Endothelial cell of umbilical vein (primary cell): ENCODE results near the gene MRGPRD.

Experiments
- CTCF ChIP-seq, 2 donors: IDR thresholded peaks; 1 replicate in 1 of 2; 2 replicates in 1 of 2; pipeline ENCODE4 v1.5.1; 2011; ENCODE audit warnings: low read length in 2 of 2, mild to moderate bottlenecking in 2 of 2, moderate library complexity in 2 of 2, control low read depth in 1 of 2, inconsistent platforms in 1 of 2, low read depth in 1 of 2; ENCODE audit not compliant: insufficient read depth in 1 of 2; ENCODE audit errors: extremely low read depth in 1 of 2
- EZH2 ChIP-seq: IDR thresholded peaks from 2 replicates; pipeline ENCODE4 v1.6.1; 2012; ENCODE audit warnings: borderline replicate concordance, low read depth, mild to moderate bottlenecking, moderate library complexity, low read length, inconsistent platforms; ENCODE audit not compliant: severe bottlenecking
- FOS ChIP-seq: IDR thresholded peaks from 2 replicates; pipeline ENCODE4 v1.6.1; 2011; ENCODE audit warnings: mild to moderate bottlenecking, low read length, moderate library complexity, borderline replicate concordance; ENCODE audit not compliant: insufficient read depth
- GATA2 ChIP-seq: IDR thresholded peaks from 2 replicates; pipeline ENCODE4 v1.7.0; 2011; ENCODE audit warnings: low read depth, mild to moderate bottlenecking, moderate library complexity, mixed read lengths, low read length; ENCODE audit not compliant: insufficient read length, insufficient read depth
- JUN ChIP-seq: IDR thresholded peaks from 2 replicates; pipeline ENCODE4 v1.6.1; 2011; ENCODE audit warnings: borderline replicate concordance, low read depth; ENCODE audit not compliant: insufficient read length, insufficient read depth
- MAX ChIP-seq: IDR thresholded peaks from 2 replicates; pipeline ENCODE4 v1.6.1; 2011; ENCODE audit not compliant: insufficient read depth, insufficient read length
- POLR2A ChIP-seq: IDR thresholded peaks from 2 replicates; pipeline ENCODE4 v1.6.1; 2012; ENCODE audit warnings: low read depth, mild to moderate bottlenecking, control low read depth, low read length
- POLR2AphosphoS5 ChIP-seq: IDR thresholded peaks from 2 replicates; pipeline ENCODE4 v1.6.1; 2012; ENCODE audit warnings: low read depth, mild to moderate bottlenecking, control low read depth, low read length, moderate library complexity; ENCODE audit not compliant: insufficient read depth

GRCh38 chr11:69000391-69000790 lies 19.6 kb upstream of the MRGPRD start:
- no peak for TF ChIP-seq CTCF (IDR thresholded peaks at IDR 0.05; ENCODE audit: extremely low read depth in 1 of 2, insufficient read depth in 1 of 2, low read depth in 1 of 2, low read length in 2 of 2)
- TF ChIP-seq POLR2A: no peak
- no peak for TF ChIP-seq EZH2
- no peak for TF ChIP-seq POLR2AphosphoS5
- TF ChIP-seq FOS: no peak
- TF ChIP-seq GATA2: no peak
- TF ChIP-seq MAX: no peak
- no peak for TF ChIP-seq JUN
